PFSK-1 (cell line): ENCODE results near the gene ZNF112.

Experiments
- POLR2AphosphoS5 ChIP-seq: IDR thresholded peaks from 2 replicates; pipeline ENCODE4 v1.6.1; 2012; ENCODE audit warnings: low read depth, mild to moderate bottlenecking, control low read depth, low read length, moderate library complexity
- REST ChIP-seq, 2 experiments: IDR thresholded peaks; 2 replicates each; pipeline versions ENCODE4 v1.6.1 to v1.8.0; 2011 to 2012; ENCODE audit warnings: low read depth in 2 of 2, low read length in 2 of 2, control low read depth in 1 of 2, inconsistent platforms in 1 of 2, mild to moderate bottlenecking in 1 of 2, moderate library complexity in 1 of 2; ENCODE audit not compliant: insufficient read depth in 1 of 2
- TAF1 ChIP-seq: IDR thresholded peaks from 2 replicates; pipeline ENCODE4 v1.6.1; 2012; ENCODE audit warnings: low read length, control low read depth, borderline replicate concordance; ENCODE audit not compliant: insufficient read depth

- no peak for TF ChIP-seq POLR2AphosphoS5
- TF ChIP-seq REST (IDR thresholded peaks at IDR 0.05; ENCODE audit: insufficient read depth in 1 of 2, low read depth in 2 of 2, low read length in 2 of 2): no peak
- TF ChIP-seq TAF1: no peak
These were observed 78.2 kb downstream of the ZNF112 start for GRCh38 chr19:44278181-44278690.
